ENCODE data around the gene ZNF775. TPM values are rescaled to one million over a fixed set of nuclear protein-coding genes. Genes with fewer than 3 reads are reported as not detected.

ZNF775 gene
- polyA plus RNA-seq, 3 donors, result 1.3 to 2.7 (median 1.4) TPM

- peaks cover 0 to 15% of the 10 kb centered on the region in 2 donors for H3K9me3 ChIP-seq (replicated peaks in 1 of 2; ENCODE audit: control insufficient read depth in 1 of 2, insufficient read depth in 1 of 2, low read length in 2 of 2)
- no peak for DNase-seq
- H3K4me2 ChIP-seq (replicated peaks; ENCODE audit: extremely low read depth, low read length, poor library complexity, severe bottlenecking), result no peak overlapping the region
- TF ChIP-seq CTCF (IDR thresholded peaks at IDR 0.05), result no peak
- H3K27me3 Mint-ChIP-seq (ENCODE audit: low read depth in 3 of 3), result peaks cover 5 to 15% (median 11%) of the 10 kb centered on the region in 3 donors
- peaks cover 17% of the 10 kb centered on the region for H3K4me1 Mint-ChIP-seq
- H3K27ac ChIP-seq (ENCODE audit: low read depth in 1 of 2, low read length in 2 of 2), result no peak overlapping the region
- no peak overlapping the region for H2AFZ ChIP-seq (ENCODE audit: insufficient read depth, low read depth, low read length, poor library complexity, severe bottlenecking)
- H3K36me3 ChIP-seq (replicated peaks in 1 of 2; ENCODE audit: control insufficient read depth in 1 of 2, insufficient read depth in 2 of 2, low read length in 2 of 2), result no peaks in the 10 kb centered on the region
- H3K9me3 Mint-ChIP-seq, result peaks cover 7 to 16% (median 13%) of the 10 kb centered on the region in 7 donors
- peaks cover 3 to 7% of the 10 kb centered on the region in 2 donors for H3K36me3 Mint-ChIP-seq
- H3K79me2 ChIP-seq (ENCODE audit: insufficient read depth, low read length), result no peaks in the 10 kb centered on the region
- H3K9ac ChIP-seq (ENCODE audit: insufficient read depth, low read length, poor library complexity, severe bottlenecking), result no peak overlapping the region
- H4K20me1 ChIP-seq (ENCODE audit: insufficient read depth, low read length), result no peaks in the 10 kb centered on the region
- intact Hi-C loops (cut with micrococcal nuclease), result no loop called here
- no peaks in the 10 kb centered on the region for H3K27me3 ChIP-seq (ENCODE audit: control insufficient read depth in 2 of 2, insufficient read depth in 2 of 2, low read length in 2 of 2)
- H3K4me3 ChIP-seq (replicated peaks in 1 of 3; ENCODE audit: low read depth in 2 of 3, low read length in 3 of 3), result no peak overlapping the region
- no peak overlapping the region for H3K27ac Mint-ChIP-seq
- peaks cover 3 to 10% of the 10 kb centered on the region in 2 donors for H3K4me1 ChIP-seq (ENCODE audit: control insufficient read depth in 1 of 2, insufficient read depth in 2 of 2, low read length in 2 of 2)
- H3K4me3 Mint-ChIP-seq, result no peak overlapping the region
These were observed 62.4 kb downstream of the ZNF775 start for GRCh38 chr7:150441524-150441923.

DNA sequence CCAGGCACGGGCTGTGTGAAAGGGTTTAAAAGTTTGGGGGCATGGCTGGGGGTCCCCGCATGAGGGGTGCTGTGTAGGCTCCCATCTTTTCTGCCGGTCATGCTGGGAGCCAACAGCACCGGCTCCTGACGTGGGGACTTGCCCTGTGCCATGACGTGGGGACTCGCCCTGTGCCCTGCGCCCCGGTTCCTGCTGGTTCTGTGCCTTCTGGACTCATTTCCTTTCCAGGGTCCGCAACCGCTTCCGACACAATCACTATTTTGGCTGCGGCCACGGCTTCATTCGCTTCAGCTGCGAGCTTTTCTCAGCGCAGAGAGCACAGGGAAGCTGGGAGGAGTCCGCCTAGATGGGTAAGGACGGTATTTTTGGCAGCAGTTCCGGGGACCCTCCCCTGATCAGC, 63.7 kb downstream of the ZNF775 start:
- Histone ChIP-seq H2AFZ (ENCODE audit: insufficient read depth, low read depth, low read length, poor library complexity, severe bottlenecking) (no peak overlapping the region), H3K27me3 (ENCODE audit: control insufficient read depth in 2 of 2, insufficient read depth in 2 of 2, low read length in 2 of 2) (no peaks in the 10 kb centered on the region), H3K9ac (ENCODE audit: insufficient read depth, low read length, poor library complexity, severe bottlenecking) (no peak overlapping the region), H3K27ac (ENCODE audit: low read depth in 1 of 2, low read length in 2 of 2) (no peak overlapping the region), H3K4me3 (replicated peaks in 1 of 3; ENCODE audit: low read depth in 2 of 3, low read length in 3 of 3) (no peak overlapping the region), H4K20me1 (ENCODE audit: insufficient read depth, low read length) (no peaks in the 10 kb centered on the region), H3K36me3 (replicated peaks in 1 of 2; ENCODE audit: control insufficient read depth in 1 of 2, insufficient read depth in 2 of 2, low read length in 2 of 2) (no peaks in the 10 kb centered on the region), H3K4me1 (ENCODE audit: control insufficient read depth in 1 of 2, insufficient read depth in 2 of 2, low read length in 2 of 2) (peaks cover 3 to 10% of the 10 kb centered on the region in 2 donors), H3K4me2 (replicated peaks; ENCODE audit: extremely low read depth, low read length, poor library complexity, severe bottlenecking) (no peak overlapping the region), H3K9me3 (replicated peaks in 1 of 2; ENCODE audit: control insufficient read depth in 1 of 2, insufficient read depth in 1 of 2, low read length in 2 of 2) (peaks cover 0 to 15% of the 10 kb centered on the region in 2 donors), H3K79me2 (ENCODE audit: insufficient read depth, low read length) (no peaks in the 10 kb centered on the region)
- Mint-ChIP-seq H3K27ac (peak overlapping the region in 1 of 7 donors; percentile 14), H3K9me3 (peaks cover 7 to 16% (median 13%) of the 10 kb centered on the region in 7 donors), H3K27me3 (ENCODE audit: low read depth in 3 of 3) (peaks cover 2 to 12% (median 9%) of the 10 kb centered on the region in 3 donors), H3K36me3 (peaks cover 3 to 7% of the 10 kb centered on the region in 2 donors), H3K4me3 (no peak overlapping the region), H3K4me1 (peaks cover 17% of the 10 kb centered on the region)
- no peak for DNase-seq
- intact Hi-C loops (cut with micrococcal nuclease), result no loop called here
- TF ChIP-seq CTCF (IDR thresholded peaks at IDR 0.05), result no peak
- WGBS (ENCODE audit: insufficient coverage), result 97% methylated on average over 20 of the region's 20 CpGs
